GM12878 (cell line): ENCODE measurements around the gene VASP.

ENCODE experiments used
- EZH2 ChIP-seq: IDR thresholded peaks from 2 replicates; pipeline ENCODE4 v1.6.1; 2012; ENCODE audit warnings: low read depth, mild to moderate bottlenecking, control low read depth, inconsistent platforms, low read length, borderline replicate concordance; ENCODE audit not compliant: control insufficient read depth
- FOS ChIP-seq: IDR thresholded peaks from 3 replicates; pipeline ENCODE4 v1.6.1; 2011; ENCODE audit warnings: borderline replicate concordance; ENCODE audit not compliant: insufficient read length; ENCODE audit errors: extremely low read depth
- MYC ChIP-seq: IDR thresholded peaks from 2 replicates; pipeline ENCODE4 v1.6.1; 2011; ENCODE audit warnings: mild to moderate bottlenecking, low read length, moderate library complexity, inconsistent platforms; ENCODE audit not compliant: insufficient read depth, insufficient replicate concordance, insufficient read length, severe bottlenecking
- NR2C2 ChIP-seq: IDR thresholded peaks from 2 replicates; pipeline ENCODE4 v1.6.1; 2011; ENCODE audit warnings: borderline replicate concordance, low read depth; ENCODE audit not compliant: control insufficient read depth, insufficient read length
- TAF1 ChIP-seq: IDR thresholded peaks from 2 replicates; pipeline ENCODE4 v1.6.1; 2011; ENCODE audit warnings: mild to moderate bottlenecking, low read depth, low read length, borderline replicate concordance
- ZNF207 ChIP-seq: fragments of 450-650 bp; IDR thresholded peaks from 2 replicates; pipeline ENCODE4 v1.6.1; 2014; ENCODE audit warnings: antibody characterized with exemption, mild to moderate bottlenecking, borderline replicate concordance
- ZNF274 ChIP-seq: IDR thresholded peaks from one replicate; pipeline ENCODE4 v1.8.0; 2011; ENCODE audit not compliant: insufficient read length, insufficient read depth
- TF ChIP-seq, protein P1 (sequence below): IDR thresholded peaks from 2 replicates; pipeline ENCODE4 v1.6.1; 2012; ENCODE audit warnings: mild to moderate bottlenecking, low read depth, low read length
- TF ChIP-seq, protein P2 (sequence below), 3 experiments: IDR thresholded peaks in 2 of 3; conservative IDR thresholded peaks in 1 of 3; 2 replicates each; pipeline ENCODE4 v1.5.1; 2011; ENCODE audit warnings: low read depth in 3 of 3, low read length in 3 of 3, mild to moderate bottlenecking in 3 of 3, control low read depth in 2 of 3, moderate library complexity in 2 of 3, inconsistent platforms in 1 of 3, mixed read lengths in 1 of 3; ENCODE audit not compliant: control insufficient read depth in 2 of 3, insufficient read depth in 1 of 3; ENCODE audit errors: extremely low read depth in 1 of 3

DNA sequence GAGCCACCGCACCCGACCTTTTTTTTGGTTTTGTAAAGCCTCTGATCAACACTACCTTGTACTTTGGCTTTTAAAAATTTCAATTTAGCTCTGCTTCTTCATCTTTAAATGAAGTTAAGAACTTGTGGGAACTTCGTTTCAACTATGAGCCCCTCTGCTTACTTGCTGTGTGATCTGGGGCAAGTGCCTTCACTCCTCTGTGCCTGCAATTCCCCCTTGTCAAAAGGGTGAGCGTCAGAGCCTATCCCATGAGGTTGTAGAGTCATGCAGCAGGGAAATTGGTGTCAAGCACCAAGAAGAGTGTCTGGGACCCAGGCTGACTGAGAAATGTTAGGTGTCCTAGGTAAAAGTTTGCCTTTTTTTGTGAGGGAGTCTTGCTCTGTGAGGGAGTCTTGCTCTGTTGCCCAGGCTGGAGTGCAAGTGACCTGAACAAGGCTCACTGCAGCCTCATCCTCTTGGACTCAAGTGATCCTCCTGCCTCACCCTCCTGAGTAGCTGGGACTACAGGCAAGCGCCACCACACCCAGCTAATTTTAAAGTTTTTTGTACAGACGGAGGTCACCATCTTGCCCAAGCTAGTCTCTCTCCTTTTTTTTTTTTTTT is 5.7 kb downstream of the VASP start:
- TF ChIP-seq, protein P1, sequence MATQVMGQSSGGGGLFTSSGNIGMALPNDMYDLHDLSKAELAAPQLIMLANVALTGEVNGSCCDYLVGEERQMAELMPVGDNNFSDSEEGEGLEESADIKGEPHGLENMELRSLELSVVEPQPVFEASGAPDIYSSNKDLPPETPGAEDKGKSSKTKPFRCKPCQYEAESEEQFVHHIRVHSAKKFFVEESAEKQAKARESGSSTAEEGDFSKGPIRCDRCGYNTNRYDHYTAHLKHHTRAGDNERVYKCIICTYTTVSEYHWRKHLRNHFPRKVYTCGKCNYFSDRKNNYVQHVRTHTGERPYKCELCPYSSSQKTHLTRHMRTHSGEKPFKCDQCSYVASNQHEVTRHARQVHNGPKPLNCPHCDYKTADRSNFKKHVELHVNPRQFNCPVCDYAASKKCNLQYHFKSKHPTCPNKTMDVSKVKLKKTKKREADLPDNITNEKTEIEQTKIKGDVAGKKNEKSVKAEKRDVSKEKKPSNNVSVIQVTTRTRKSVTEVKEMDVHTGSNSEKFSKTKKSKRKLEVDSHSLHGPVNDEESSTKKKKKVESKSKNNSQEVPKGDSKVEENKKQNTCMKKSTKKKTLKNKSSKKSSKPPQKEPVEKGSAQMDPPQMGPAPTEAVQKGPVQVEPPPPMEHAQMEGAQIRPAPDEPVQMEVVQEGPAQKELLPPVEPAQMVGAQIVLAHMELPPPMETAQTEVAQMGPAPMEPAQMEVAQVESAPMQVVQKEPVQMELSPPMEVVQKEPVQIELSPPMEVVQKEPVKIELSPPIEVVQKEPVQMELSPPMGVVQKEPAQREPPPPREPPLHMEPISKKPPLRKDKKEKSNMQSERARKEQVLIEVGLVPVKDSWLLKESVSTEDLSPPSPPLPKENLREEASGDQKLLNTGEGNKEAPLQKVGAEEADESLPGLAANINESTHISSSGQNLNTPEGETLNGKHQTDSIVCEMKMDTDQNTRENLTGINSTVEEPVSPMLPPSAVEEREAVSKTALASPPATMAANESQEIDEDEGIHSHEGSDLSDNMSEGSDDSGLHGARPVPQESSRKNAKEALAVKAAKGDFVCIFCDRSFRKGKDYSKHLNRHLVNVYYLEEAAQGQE, result no peak
- no peak for TF ChIP-seq FOS
- TF ChIP-seq TAF1, result no peak
- TF ChIP-seq NR2C2, result no peak
- no peak for TF ChIP-seq EZH2
- TF ChIP-seq, protein P2, sequence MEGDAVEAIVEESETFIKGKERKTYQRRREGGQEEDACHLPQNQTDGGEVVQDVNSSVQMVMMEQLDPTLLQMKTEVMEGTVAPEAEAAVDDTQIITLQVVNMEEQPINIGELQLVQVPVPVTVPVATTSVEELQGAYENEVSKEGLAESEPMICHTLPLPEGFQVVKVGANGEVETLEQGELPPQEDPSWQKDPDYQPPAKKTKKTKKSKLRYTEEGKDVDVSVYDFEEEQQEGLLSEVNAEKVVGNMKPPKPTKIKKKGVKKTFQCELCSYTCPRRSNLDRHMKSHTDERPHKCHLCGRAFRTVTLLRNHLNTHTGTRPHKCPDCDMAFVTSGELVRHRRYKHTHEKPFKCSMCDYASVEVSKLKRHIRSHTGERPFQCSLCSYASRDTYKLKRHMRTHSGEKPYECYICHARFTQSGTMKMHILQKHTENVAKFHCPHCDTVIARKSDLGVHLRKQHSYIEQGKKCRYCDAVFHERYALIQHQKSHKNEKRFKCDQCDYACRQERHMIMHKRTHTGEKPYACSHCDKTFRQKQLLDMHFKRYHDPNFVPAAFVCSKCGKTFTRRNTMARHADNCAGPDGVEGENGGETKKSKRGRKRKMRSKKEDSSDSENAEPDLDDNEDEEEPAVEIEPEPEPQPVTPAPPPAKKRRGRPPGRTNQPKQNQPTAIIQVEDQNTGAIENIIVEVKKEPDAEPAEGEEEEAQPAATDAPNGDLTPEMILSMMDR (IDR thresholded peaks at IDR 0.05 in 2 of 3, conservative IDR thresholded peaks at IDR 0.05 in 1 of 3; ENCODE audit: control insufficient read depth in 2 of 3, extremely low read depth in 1 of 3, insufficient read depth in 1 of 3, low read depth in 3 of 3, low read length in 3 of 3), result no peak
- no peak for TF ChIP-seq ZNF274
- no peak for TF ChIP-seq MYC
- no peak for TF ChIP-seq ZNF207
